Testis (tissue), 2 donors: Measurements from ENCODE around the gene RPL22.

Experiments used
- CTCF ChIP-seq, 3 experiments: fragments of 450-650 bp in 2 of 3; fragments of 200-600 bp in 1 of 3; sonication (generic) in 1 of 3; IDR thresholded peaks; one replicate each; pipeline ENCODE4 v1.5.1; 2016 to 2019; ENCODE audit warnings: antibody characterized with exemption in 3 of 3, mild to moderate bottlenecking in 2 of 3, moderate library complexity in 1 of 3
- POLR2A ChIP-seq: fragments of 450-650 bp; IDR thresholded peaks from one replicate; pipeline ENCODE4 v1.6.1; 2017; ENCODE audit warnings: antibody characterized with exemption, mild to moderate bottlenecking, moderate library complexity

GRCh38 chr1:6206520-6206855 lies 7.1 kb upstream of the RPL22 start:
- TF ChIP-seq CTCF (IDR thresholded peaks at IDR 0.05), result no peak
- TF ChIP-seq POLR2A, result no peak
